NCI-H226 (cell line): ENCODE results near the gene UQCC5.
A peak's percentile ranks its signal among the peaks of the same experiment; 100 is the strongest.

ENCODE experiments used
- DNase-seq: peaks from one replicate; pipeline ENCODE4 v3.0.0-alpha.2; 2015

Gene UQCC5

DNA sequence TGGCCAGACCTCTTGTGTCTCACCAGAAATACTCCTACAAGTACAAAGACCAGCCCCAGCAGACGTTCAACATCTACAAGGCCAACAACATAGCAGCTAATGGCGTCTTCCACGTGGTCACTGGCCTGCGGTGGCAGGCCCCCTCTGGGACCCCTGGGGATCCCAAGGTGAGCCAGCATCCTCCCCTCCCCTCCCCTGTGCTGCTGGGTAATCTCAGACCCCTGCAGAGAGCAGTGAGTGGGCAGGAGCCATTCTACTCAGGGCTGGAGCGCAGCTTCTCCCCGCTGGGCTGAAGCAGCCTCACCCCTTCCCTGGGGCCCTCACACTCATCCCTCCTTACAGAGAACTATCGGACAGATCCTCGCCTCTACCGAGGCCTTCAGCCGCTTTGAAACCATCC lies 31.4 kb upstream of the UQCC5 start:
- DNase-seq: no peak

DNA sequence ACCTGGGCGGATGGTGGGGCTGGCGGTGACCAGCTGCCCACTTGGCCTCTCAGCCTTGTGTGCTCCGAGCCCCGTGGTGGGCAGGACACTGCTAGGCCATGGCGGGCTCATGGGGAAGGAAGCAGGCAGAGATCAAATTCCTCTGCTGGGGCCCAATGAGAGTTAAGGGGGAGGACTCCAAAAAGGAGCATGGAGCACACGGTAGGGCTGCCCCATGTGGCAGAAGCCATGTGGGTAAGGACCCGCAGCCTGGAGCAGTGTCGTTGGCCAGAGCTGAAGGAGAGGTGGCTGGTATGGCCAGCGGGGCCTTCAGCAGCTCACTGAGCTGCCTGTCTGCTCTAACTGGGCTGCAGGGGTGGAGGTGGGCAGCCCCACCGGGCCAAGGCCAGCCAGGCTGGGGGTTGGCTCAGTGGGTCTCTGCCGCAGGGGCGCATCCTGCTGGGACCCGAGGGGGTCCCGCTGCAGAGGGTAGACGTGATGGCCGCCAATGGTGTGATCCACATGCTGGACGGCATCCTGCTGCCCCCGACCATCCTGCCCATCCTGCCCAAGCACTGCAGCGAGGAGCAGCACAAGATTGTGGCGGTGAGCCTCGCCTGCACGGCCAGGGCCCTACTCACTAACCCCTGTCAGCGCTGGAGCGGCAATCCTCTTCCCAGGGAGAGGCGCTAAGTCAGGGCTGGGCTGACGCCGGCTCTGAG lies 30.0 kb upstream of the UQCC5 start:
- DNase-seq: no peak

DNA sequence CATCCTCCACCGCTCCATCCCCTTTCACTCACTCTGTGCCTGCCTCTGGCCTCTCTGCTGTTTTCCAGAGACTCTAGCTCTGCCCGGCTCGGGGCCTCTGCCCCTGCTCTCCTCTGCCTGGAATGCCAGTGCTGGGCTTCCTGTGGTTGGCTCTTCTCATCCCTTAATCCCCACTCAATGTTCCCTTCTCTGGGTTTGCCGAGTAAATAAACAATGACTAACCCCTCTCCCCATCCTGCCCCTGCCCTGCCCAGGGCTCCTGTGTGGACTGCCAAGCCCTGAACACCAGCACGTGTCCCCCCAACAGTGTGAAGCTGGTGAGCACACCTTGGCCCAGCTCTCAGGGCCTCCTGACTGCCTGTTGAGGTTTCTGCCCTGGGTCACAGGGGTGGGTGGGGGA lies 29.0 kb upstream of the UQCC5 start:
- DNase-seq: peak; percentile 9

DNA sequence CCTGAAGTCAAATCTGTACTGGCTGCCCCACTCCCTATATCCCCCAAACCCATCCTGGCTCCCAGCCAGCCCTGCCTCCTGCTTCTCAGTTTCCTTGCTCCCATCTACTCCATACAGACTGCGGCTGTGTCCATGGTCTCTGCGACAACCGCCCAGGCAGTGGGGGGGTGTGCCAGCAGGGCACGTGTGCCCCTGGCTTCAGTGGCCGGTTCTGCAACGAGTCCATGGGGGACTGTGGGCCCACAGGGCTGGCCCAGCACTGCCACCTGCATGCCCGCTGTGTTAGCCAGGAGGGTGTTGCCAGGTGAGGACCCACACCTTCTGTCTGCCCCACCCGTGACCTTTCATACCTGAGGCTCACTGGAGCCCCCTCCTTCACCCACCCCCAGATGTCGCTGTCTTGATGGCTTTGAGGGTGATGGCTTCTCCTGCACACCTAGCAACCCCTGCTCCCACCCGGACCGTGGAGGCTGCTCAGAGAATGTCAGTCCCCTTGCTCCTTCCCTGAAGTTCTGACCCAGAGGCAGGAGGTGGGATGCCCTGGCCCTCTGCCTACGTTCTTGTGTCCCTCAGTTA lies 26.6 kb upstream of the UQCC5 start:
- no peak for DNase-seq

DNA sequence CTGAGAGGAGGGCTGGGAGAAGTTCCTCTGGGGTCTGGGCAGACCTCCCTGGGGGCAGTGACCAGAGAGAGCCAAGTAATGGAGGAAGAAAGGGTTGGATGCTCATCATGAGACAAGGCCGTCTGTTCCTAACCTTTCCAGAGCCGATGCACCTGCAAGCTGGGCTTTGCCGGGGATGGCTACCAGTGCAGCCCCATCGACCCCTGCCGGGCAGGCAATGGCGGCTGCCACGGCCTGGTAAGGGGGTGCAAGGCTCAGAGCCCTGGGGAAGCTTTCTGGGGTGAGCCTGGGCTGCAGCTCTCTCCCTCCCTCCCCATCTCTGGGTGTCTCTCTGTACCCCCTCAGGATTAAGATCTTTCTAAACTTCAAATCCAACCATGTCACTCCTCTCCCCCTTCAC lies 24.9 kb upstream of the UQCC5 start:
- no peak for DNase-seq

DNA sequence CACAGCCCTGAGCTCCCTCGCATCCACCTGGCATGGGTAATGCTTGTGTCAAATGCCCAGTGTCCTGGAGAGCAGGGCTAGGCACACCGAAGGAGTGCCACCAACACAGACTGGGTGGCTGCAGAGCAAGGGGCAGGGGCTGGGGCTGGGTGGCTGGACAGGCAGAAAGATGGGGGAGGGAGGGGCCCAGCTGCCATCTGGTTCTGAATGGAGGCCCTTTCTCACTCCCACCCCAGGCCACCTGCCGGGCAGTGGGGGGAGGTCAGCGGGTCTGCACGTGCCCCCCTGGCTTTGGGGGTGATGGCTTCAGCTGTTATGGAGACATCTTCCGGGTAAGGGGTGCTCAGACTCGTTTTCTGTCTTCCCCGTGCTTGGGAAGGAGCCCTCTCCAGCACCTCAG lies 24.3 kb upstream of the UQCC5 start:
- DNase-seq: no peak

DNA sequence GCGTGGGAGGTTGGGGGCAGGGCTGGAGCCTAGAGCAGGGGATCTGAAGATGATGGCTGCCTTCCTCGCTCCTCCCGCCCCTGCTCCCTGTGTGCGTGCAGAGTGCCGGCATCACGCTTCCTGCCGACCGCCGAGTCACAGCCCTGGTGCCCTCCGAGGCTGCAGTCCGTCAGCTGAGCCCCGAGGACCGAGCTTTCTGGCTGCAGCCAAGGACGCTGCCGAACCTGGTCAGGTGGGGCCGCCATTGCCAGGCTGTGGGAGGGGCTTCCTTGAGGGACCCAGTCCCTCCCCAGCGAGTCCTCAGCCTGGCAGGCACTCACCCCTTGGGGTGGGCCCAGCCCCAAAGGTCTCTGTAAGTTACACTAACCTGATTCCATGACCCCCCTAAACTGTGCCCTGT lies 23.7 kb upstream of the UQCC5 start:
- DNase-seq: no peak

DNA sequence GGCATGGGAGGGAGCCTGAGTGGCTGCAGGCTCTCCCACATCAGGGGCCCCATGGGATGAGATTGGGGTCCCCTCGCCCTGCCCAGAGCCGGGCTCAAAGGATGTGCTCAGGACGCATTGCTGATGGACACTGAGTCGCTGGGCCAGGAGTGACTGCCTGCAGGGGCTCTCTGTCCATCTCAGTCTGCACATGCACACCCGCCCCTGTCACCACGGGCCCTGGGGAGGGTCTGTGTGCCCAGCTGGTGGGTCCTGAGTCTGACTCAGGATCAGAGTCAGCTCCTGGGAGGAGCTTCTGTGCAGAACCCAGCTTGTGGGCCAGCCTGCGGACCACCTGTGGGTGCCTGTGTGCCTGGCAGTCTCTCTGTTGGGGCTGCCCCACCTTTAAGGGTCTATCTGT lies 23.1 kb upstream of the UQCC5 start:
- no peak for DNase-seq

DNA sequence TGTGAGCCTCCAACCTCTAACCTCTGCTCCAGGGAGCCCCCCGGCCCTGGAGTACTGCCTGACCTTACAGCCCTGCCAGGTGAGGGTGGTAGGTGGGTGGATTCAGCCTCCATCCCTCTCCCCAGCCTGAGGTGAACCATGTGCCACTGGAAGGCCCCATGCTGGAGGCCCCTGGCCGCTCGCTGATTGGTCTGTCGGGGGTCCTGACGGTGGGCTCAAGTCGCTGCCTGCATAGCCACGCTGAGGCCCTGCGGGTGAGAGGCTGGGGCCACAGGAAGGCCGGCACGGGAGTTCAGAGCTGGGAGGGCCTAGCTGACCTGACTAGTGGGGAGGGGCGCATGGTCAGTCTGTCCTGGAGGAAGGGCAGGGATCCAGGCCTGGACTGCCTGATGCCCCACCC lies 21.8 kb upstream of the UQCC5 start:
- DNase-seq: no peak

DNA sequence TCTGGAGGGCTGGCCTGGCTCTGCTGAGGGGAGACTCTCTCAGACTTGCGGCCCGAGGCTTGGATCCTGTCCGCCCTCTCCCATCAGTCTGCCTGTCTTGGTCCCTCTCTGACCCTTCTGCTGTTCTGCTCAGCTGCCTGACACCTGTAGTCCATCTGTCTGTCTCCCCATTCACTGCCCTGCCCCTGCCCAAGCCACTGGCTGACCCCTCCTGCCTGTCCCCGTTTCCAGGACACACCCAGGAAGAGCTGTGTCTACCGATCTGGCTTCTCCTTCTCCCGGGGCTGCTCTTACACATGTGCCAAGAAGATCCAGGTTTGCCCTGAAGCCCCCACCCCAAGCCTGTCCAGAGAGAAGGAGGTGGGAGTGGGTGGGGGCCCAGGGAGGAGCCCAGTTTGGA lies 21.2 kb upstream of the UQCC5 start:
- no peak for DNase-seq

DNA sequence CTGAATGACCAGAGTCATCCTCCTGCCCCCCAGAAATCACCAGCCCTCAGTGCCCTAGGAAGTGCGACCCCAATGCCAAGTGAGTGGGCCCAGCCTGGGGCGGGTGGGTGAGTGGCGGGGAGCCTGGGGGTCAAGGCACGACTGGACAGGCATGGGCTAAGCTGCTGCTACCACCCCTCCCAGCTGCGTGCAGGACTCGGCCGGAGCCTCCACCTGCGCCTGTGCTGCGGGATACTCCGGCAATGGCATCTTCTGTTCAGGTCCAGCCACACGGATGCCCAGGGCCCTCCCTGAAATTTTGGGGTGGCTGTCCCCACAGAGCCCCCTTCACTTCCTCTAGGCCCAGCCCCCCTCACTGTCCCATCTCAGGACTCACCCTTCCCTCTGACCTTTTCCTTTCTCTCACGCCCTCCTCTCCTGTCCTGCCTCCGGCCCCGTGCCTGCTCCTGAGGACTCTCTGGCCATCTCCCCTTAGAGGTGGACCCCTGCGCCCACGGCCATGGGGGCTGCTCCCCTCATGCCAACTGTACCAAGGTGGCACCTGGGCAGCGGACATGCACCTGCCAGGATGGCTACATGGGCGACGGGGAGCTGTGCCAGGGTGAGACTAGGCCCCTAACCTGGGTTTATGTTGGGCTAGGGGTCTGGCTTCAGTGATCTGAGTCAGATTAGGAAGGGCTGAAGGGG lies 19.8 kb upstream of the UQCC5 start:
- no peak for DNase-seq

DNA sequence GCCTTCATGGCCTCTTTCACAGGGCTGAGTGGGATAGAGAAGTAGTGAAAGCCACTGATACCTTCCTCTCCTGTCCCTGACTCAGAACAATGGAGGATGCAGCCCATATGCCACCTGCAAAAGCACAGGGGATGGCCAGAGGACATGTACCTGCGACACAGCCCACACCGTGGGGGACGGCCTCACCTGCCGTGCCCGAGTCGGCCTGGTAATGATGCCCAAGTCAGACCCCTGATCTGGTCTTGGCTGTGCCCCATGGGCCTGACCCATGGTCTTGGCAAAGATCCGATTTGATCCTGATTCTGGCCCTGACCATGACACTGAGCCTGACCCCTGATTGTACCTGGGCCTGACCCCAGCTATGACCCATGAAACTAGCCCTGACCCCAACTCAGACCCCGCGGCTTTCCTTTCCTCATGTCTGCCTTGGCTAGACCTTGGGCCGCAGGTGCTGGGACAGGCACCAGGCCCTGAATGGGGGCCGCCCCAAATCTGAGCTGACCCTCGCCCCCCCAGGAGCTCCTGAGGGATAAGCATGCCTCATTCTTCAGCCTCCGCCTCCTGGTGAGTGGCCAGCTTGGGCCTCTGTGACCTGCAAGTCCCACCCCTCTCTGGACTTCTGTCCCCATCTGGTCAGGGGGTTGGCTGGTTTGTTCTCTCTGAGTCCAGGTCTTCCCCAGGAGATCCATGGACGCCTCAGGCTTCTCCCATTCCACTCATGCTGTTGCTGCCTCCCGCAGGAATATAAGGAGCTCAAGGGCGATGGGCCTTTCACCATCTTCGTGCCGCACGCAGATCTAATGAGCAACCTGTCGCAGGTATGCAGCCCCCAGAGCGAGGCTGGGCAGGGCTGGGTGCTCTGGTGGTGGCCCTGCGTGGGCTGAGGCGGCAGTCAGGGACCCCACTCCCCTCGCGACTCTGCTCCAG lies 18.3 kb upstream of the UQCC5 start:
- DNase-seq: no peak

DNA sequence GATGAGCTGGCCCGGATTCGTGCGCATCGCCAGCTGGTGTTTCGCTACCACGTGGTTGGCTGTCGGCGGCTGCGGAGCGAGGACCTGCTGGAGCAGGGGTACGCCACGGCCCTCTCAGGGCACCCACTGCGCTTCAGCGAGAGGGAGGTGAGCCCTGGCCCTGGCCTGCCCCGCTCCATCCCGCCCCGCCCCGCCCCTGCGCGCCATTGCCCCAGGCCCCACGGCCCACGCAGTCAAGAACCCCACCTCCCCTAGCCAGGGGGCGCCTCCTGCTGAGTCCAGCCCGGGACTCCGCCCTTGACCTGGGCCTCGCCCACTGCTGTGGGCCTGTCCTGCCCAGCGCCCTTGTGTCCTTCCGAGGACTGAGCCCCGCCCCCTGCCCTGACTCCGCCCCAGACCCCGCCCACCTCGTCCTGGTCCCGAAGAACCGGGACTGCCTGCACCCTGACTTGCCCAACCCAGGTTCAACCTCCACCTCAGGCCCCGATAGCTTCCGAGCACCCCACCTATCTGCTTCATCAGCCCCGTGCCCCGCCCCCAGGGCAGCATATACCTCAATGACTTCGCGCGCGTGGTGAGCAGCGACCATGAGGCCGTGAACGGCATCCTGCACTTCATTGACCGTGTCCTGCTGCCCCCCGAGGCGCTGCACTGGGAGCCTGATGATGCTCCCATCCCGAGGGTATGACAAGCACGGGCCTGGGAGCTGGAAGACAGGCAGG lies 17.5 kb upstream of the UQCC5 start:
- no peak for DNase-seq

DNA sequence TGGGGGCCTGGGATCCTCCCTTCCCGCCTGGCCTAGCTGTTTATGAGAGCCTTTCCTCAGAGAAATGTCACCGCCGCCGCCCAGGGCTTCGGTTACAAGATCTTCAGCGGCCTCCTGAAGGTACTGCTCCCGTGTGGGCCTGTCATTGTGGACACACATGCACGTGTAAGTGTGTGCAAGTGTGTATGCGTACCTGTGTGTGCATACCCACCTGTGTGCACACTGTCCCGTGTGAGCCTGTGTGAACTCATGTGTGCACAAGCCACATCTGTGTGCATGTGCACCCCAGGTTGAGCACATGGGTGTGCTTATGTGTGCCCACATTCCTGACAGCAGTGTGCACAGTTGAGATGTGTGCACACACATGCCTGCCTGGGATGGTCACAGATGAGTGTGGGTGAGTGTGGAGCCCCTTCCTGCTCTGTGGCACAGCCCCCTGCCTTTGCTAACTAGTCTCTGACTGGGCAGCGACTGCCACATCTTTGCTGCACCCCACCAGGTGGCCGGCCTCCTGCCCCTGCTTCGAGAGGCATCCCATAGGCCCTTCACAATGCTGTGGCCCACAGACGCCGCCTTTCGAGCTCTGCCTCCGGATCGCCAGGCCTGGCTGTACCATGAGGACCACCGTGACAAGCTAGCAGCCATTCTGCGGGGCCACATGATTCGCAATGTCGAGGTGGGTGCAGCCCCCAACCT lies 16.8 kb upstream of the UQCC5 start:
- DNase-seq: no peak

DNA sequence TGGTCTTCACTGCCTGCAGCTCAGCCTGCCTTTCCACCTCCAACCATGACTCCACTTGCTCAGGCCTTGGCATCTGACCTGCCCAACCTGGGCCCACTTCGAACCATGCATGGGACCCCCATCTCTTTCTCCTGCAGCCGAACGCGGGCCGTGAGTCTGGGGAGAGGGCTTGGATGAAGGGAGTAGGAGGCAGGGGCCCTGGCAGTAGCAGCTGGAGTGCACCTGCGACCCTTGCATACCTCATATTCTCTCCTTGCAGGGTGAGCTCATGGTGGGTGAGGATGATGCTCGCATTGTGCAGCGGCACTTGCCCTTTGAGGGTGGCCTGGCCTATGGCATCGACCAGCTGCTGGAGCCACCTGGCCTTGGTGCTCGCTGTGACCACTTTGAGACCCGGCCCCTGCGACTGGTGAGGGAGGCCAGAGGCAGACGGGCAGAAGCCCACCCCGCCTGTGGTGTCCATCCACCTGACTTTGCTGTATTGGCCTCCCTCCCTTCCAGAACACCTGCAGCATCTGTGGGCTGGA lies 16.2 kb upstream of the UQCC5 start:
- no peak for DNase-seq

DNA sequence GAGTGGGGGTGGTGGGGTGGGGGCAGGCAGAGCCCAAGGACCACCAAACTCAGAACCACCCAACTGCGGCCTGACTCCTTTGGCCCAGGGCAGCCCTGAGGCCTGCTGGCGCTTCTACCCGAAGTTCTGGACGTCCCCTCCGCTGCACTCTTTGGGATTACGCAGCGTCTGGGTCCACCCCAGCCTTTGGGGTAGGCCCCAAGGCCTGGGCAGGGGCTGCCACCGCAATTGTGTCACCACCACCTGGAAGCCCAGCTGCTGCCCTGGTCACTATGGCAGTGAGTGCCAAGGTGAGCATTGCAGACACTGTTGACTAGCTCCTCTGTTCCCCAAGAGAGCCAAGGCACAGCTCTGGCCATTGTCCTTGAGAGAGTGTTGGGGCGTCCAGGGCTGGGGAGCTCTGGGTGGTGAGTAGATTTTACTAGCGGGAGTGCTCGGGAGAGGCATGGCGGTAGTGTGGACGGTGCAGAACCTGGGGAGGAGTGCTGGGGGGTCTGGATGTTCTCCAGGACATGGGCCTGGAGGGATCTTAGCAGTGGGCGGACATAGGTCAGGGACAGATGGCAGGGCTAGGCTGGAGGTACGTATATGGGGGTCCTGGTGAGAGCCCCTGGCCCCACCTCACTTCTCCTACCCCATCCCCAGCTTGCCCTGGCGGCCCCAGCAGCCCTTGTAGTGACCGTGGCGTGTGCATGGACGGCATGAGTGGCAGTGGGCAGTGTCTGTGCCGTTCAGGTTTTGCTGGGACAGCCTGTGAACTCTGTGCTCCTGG lies 15.5 kb upstream of the UQCC5 start:
- DNase-seq: no peak

DNA sequence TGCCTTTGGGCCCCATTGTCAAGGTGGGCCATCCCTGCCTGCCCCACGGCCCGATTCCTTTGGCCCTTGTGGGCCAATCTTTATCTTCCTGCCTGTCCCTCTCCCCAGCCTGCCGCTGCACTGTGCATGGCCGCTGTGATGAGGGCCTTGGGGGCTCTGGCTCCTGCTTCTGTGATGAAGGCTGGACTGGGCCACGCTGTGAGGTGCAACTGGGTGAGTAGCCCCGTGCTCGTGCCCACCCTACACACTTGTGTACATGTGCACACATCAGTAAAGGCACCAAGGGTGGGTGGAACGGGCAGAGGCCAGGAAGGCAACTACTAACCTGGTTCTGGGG lies 14.9 kb upstream of the UQCC5 start:
- no peak for DNase-seq

DNA sequence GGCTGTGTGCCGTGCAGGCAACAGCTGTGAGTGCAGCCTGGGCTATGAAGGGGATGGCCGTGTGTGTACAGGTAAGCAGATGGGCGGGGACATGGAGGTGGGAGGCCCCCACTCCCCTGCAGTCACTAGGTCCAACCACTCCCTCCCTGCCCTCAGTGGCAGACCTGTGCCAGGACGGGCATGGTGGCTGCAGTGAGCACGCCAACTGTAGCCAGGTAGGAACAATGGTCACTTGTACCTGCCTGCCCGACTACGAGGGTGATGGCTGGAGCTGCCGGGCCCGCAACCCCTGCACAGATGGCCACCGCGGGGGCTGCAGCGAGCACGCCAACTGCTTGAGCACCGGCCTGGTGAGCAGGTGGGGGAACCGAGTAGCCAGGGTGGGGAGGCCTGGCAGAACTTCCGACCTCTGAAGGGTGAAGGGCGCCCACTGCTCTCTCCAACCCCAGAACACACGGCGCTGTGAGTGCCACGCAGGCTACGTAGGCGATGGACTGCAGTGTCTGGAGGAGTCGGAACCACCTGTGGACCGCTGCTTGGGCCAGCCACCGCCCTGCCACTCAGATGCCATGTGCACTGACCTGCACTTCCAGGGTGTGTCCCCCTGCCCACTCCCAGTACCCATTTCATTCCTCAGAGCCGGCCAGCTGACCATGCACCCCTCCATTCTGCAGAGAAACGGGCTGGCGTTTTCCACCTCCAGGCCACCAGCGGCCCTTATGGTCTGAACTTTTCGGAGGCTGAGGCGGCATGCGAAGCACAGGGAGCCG lies 14.3 kb upstream of the UQCC5 start:
- no peak for DNase-seq

DNA sequence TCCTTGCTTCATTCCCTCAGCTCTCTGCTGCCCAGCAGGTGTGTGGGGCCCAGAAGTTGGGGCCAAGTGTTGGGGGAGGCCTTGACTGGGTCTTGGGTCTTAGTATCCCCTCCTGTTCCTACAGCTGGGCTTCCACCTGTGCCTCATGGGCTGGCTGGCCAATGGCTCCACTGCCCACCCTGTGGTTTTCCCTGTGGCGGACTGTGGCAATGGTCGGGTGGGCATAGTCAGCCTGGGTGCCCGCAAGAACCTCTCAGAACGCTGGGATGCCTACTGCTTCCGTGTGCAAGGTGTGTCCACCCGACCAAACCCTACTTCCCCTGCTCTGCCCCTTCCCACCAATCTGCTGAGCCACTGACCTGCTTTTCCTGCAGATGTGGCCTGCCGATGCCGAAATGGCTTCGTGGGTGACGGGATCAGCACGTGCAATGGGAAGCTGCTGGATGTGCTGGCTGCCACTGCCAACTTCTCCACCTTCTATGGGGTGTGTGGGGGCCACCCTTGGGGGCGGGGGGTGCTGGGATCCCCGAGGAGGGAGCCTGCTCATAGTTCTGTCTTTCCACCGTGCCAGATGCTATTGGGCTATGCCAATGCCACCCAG lies 13.7 kb upstream of the UQCC5 start:
- no peak for DNase-seq
